ENCODE results near the gene CCDC183. TPM values are rescaled to one million over a fixed set of nuclear protein-coding genes. Genes with fewer than 3 reads are reported as not detected.
A peak's percentile ranks its signal among the peaks of the same experiment; 100 is the strongest.
"Not testable (repeated sequence)": the region's sequence is repeated elsewhere in the genome, so short reads cannot be mapped to it uniquely, and the experiment has no call there.

CCDC183 gene
- total RNA-seq, 2 experiments from 2014 or later = 0.88 to 1.3 TPM

DNA sequence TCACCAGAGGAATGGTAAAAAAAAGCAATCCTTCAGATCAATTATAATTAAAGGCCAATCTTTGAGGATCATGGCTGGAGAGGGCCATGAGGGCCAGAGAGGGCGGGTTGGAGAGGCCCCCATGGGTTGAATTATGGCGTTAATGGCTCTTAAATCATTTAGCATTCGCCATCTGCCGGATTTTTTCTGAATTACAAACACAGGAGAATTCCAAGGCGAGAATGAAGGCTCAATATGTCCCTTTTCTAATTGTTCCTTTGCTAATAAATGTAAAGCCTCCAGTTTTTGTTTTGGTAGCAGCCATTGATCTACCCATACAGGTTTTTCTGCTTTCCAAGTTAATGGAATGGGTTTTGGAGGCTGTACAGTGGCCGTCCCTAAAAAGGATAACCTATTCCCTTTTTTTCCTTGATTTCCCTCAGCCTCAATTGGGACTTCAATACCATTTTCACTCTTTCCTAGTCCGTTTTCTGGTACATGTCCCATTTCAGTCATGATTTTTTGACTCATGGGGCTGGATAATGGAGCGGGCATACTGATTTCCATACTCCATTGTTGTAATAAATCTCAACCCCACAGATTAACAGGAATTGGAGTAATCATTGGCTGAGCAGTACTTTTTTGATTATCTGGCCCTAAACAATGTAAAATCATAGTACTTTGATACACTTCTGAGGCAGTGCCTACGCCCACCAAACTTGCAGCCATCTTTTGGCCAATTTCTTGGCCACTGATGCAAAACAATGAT lies 11.7 kb upstream of the CCDC183 start:
- Histone ChIP-seq H3K9me2 (ENCODE audit: insufficient read depth, low read length) (no peaks in the 10 kb centered on the region), H3K36me3 (ENCODE audit: insufficient read depth, low read length) (no peaks in the 10 kb centered on the region), H3K79me2 (ENCODE audit: insufficient read depth, low read depth, low read length) (no peaks in the 10 kb centered on the region), H3K4me1 (ENCODE audit: insufficient read depth, low read length, poor library complexity, severe bottlenecking) (peaks cover 5% of the 10 kb centered on the region), H3K9me3 (ENCODE audit: low read length) (no peaks in the 10 kb centered on the region), H3K27ac (ENCODE audit: low read depth, low read length, poor library complexity, severe bottlenecking) (no peak overlapping the region), H2AFZ (ENCODE audit: low read length) (no peak overlapping the region), H3K4me3 (ENCODE audit: low read depth, low read length, poor library complexity, severe bottlenecking) (no peak overlapping the region), H4K20me1 (ENCODE audit: insufficient read depth, low read length) (no peaks in the 10 kb centered on the region), H3K4me2 (ENCODE audit: low read length) (no peak overlapping the region)
- TF ChIP-seq EZH2phosphoT487 (IDR thresholded peaks at IDR 0.05; ENCODE audit: borderline replicate concordance, low read depth, low read length) = no peak
- TF ChIP-seq, protein P1, sequence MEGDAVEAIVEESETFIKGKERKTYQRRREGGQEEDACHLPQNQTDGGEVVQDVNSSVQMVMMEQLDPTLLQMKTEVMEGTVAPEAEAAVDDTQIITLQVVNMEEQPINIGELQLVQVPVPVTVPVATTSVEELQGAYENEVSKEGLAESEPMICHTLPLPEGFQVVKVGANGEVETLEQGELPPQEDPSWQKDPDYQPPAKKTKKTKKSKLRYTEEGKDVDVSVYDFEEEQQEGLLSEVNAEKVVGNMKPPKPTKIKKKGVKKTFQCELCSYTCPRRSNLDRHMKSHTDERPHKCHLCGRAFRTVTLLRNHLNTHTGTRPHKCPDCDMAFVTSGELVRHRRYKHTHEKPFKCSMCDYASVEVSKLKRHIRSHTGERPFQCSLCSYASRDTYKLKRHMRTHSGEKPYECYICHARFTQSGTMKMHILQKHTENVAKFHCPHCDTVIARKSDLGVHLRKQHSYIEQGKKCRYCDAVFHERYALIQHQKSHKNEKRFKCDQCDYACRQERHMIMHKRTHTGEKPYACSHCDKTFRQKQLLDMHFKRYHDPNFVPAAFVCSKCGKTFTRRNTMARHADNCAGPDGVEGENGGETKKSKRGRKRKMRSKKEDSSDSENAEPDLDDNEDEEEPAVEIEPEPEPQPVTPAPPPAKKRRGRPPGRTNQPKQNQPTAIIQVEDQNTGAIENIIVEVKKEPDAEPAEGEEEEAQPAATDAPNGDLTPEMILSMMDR (conservative IDR thresholded peaks at IDR 0.05; ENCODE audit: low read length) = peak; percentile 75
- no TSS peak for BruUV-seq (replicated peaks)
- DNase-seq (ENCODE audit: low spot score) = peak; percentile 59
- POLR2A ChIA-PET = no interaction called here
- CTCF ChIA-PET (ENCODE audit: unreplicated experiment) = no interaction called here
- intact Hi-C loops (cut with micrococcal nuclease; ENCODE audit: unreplicated experiment) = no loop called here

DNA sequence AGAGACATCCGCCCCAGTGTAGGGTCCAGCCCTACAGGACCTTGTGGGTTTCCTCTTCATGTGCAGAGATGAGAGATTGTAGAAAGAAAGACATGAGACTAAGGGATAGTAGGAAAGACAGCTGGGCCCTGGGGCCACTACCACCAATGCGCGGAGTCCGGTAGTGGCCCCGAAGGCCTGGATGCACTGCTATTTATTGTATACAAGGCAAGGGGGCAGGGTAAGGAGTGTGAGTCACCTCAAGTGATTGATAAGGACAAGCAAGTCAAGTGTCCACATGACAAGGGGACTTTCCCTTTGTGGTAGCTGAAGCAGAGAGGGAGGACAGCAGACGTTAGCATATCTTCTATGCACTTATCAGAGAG lies 11.2 kb upstream of the CCDC183 start:
- Histone ChIP-seq H3K9me3 (ENCODE audit: low read length) (no peaks in the 10 kb centered on the region), H2AFZ (ENCODE audit: low read length) (no peak overlapping the region), H3K4me2 (ENCODE audit: low read length) (no peak overlapping the region), H3K4me1 (ENCODE audit: insufficient read depth, low read length, poor library complexity, severe bottlenecking) (peaks cover 5% of the 10 kb centered on the region), H4K20me1 (ENCODE audit: insufficient read depth, low read length) (no peaks in the 10 kb centered on the region), H3K9me2 (ENCODE audit: insufficient read depth, low read length) (no peaks in the 10 kb centered on the region), H3K79me2 (ENCODE audit: insufficient read depth, low read depth, low read length) (no peaks in the 10 kb centered on the region), H3K4me3 (ENCODE audit: low read depth, low read length, poor library complexity, severe bottlenecking) (no peak overlapping the region), H3K36me3 (ENCODE audit: insufficient read depth, low read length) (no peaks in the 10 kb centered on the region), H3K27ac (ENCODE audit: low read depth, low read length, poor library complexity, severe bottlenecking) (no peak overlapping the region)
- TF ChIP-seq EZH2phosphoT487 (IDR thresholded peaks at IDR 0.05; ENCODE audit: borderline replicate concordance, low read depth, low read length) = no peak
- TF ChIP-seq, protein P1 (conservative IDR thresholded peaks at IDR 0.05; ENCODE audit: low read length) = no peak
- DNase-seq (ENCODE audit: low spot score) = no peak
- ChIA-PET CTCF (ENCODE audit: unreplicated experiment) (no interaction called here), POLR2A (interaction anchor here (0.5 kb wide), 1 partner anchor 138 kb away, joined by 7 read pairs; no protein-coding TSS in a partner anchor)
- intact Hi-C loops (cut with micrococcal nuclease; ENCODE audit: unreplicated experiment) = loop anchor here (5.0 kb wide), 1 partner anchor 102 kb away; the partner anchor contains the start of gene TRAF2
- BruUV-seq (replicated peaks) = no TSS peak

DNA sequence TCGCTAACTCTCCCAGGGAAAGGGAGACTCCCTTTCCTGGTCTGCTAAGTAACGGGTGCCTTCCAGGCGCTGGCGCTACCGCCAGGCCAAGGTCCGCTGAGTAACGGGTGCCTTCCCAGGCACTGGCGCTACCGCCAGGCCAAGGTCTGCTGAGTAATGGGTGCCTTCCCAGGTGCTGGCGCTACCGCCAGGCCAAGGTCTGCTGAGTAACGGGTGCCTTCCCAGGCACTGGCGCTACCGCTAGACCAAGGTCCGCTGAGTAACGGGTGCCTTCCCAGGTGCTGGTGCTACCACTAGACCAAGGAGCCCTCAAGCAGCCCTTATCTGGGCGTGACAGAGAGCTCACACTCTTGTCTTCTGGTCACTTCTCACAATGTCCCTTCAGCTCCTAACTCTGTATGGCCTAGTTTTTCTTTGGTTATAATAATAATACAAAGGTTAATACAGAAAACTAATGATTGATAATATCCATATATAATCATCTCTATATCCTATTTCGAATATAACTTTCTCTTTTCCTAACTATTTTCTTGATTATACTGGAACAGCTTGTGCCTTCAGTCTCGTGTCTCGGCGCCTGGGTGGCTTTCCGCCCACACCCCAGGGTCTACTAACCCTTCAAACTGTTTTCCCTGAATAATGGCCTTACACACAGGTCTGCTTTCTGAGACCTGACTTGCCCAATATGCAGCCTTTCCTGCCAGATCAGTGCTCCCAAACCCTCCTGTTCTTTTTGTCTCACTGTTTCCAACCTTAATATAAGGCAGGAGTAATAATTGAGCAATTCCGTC lies 10.4 kb upstream of the CCDC183 start:
- H4K20me1 ChIP-seq (ENCODE audit: insufficient read depth, low read length); CTCF ChIA-PET (ENCODE audit: unreplicated experiment); H3K36me3 ChIP-seq (ENCODE audit: insufficient read depth, low read length); H3K9me2 ChIP-seq (ENCODE audit: insufficient read depth, low read length); BruUV-seq (replicated peaks); H3K4me2 ChIP-seq (ENCODE audit: low read length); DNase-seq (ENCODE audit: low spot score); H3K79me2 ChIP-seq (ENCODE audit: insufficient read depth, low read depth, low read length); H3K27ac ChIP-seq (ENCODE audit: low read depth, low read length, poor library complexity, severe bottlenecking); H3K4me3 ChIP-seq (ENCODE audit: low read depth, low read length, poor library complexity, severe bottlenecking); H2AFZ ChIP-seq (ENCODE audit: low read length); H3K9me3 ChIP-seq (ENCODE audit: low read length): not testable (repeated sequence)
- POLR2A ChIA-PET = interaction anchor here (0.5 kb wide), 1 partner anchor 137 kb away, joined by 7 read pairs; no protein-coding TSS in a partner anchor
- peaks cover 12% of the 10 kb centered on the region for H3K4me1 ChIP-seq (ENCODE audit: insufficient read depth, low read length, poor library complexity, severe bottlenecking)
- intact Hi-C loops (cut with micrococcal nuclease; ENCODE audit: unreplicated experiment) = loop anchor here (5.0 kb wide), 1 partner anchor 102 kb away; the partner anchor contains the start of gene TRAF2

All from OCI-LY7 (cell line).